Tibial artery (tissue), 4 donors: Measurements from ENCODE around the gene RELA.
A peak's percentile ranks its signal among the peaks of the same experiment; 100 is the strongest.

Experiments used
- DNase-seq, 2 donors: peaks; one replicate each; pipeline ENCODE4 v3.0.0-alpha.2; 2019
- H3K27ac ChIP-seq, 2 donors: fragments of 200-600 bp; sonication (generic) in 1 of 2; 1 replicate in 1 of 2; 2 replicates in 1 of 2; pipeline ENCODE4 v1.5.1; 2018 to 2019; ENCODE audit warnings: mild to moderate bottlenecking in 1 of 2
- H3K27me3 ChIP-seq, 2 donors: fragments of 200-600 bp; sonication (generic) in 1 of 2; one replicate each; pipeline versions ENCODE4 v1.5.1 to v1.6.0; 2016 to 2019
- H3K36me3 ChIP-seq, 3 donors: fragments of 200-600 bp; sonication (generic) in 2 of 3; one replicate each; pipeline ENCODE4 v1.5.1; 2016 to 2019; ENCODE audit warnings: mild to moderate bottlenecking in 2 of 3
- H3K4me1 ChIP-seq, 4 donors: fragments of 200-600 bp; sonication (generic) in 2 of 4; 1 replicate in 3 of 4; 2 replicates in 1 of 4; pipeline ENCODE4 v1.5.1; 2016 to 2019
- H3K4me3 ChIP-seq, 2 donors: fragments of 200-600 bp; sonication (generic) in 1 of 2; 1 replicate in 1 of 2; 2 replicates in 1 of 2; pipeline ENCODE4 v1.5.1; 2018 to 2019; ENCODE audit warnings: mild to moderate bottlenecking in 2 of 2
- H3K9me3 ChIP-seq, 3 donors: fragments of 200-600 bp; sonication (generic) in 1 of 3; one replicate each; pipeline ENCODE4 v1.5.1; 2016 to 2019
- CTCF ChIP-seq, 2 experiments: fragments of 200-600 bp in 1 of 2; fragments of 450-650 bp in 1 of 2; IDR thresholded peaks; one replicate each; pipeline ENCODE4 v1.5.1; 2017 to 2019; ENCODE audit warnings: antibody characterized with exemption in 2 of 2, mild to moderate bottlenecking in 1 of 2, moderate library complexity in 1 of 2
- intact Hi-C: fragments of 100-400 bp; cut with DNase I; formaldehyde crosslinking; loops from one replicate; pipeline ENCODE4 v1.15.0; 2023; ENCODE audit warnings: low total_unique reads

RELA gene

GRCh38 chr11:65615229-65615949, 47.3 kb downstream of the RELA start, which contains the start of gene PCNX3:
PCNX3 (plus strand) TSS chr11:65615776; CDS start chr11:65616312, 536 bp downstream.
- peaks cover 26 to 65% (median 33%) of the 10 kb centered on the region in 3 donors for H3K36me3 ChIP-seq
- no peaks in the 10 kb centered on the region for H3K9me3 ChIP-seq
- intact Hi-C loops, result loop anchor here (5.0 kb wide), 2 partner anchors 47 to 202 kb away; partner anchors contain the start of gene RELA
- H3K27me3 ChIP-seq, result no peaks in the 10 kb centered on the region
- no peak for TF ChIP-seq CTCF (IDR thresholded peaks at IDR 0.05)
- peak; percentile 100 for DNase-seq
- H3K27ac ChIP-seq, result peak within 1 kb of the TSS; percentile 88 to 96
- H3K4me1 ChIP-seq, result peaks cover 0 to 59% (median 49%) of the 10 kb centered on the region in 4 donors
- peak within 1 kb of the TSS; percentile 98 for H3K4me3 ChIP-seq

DNA sequence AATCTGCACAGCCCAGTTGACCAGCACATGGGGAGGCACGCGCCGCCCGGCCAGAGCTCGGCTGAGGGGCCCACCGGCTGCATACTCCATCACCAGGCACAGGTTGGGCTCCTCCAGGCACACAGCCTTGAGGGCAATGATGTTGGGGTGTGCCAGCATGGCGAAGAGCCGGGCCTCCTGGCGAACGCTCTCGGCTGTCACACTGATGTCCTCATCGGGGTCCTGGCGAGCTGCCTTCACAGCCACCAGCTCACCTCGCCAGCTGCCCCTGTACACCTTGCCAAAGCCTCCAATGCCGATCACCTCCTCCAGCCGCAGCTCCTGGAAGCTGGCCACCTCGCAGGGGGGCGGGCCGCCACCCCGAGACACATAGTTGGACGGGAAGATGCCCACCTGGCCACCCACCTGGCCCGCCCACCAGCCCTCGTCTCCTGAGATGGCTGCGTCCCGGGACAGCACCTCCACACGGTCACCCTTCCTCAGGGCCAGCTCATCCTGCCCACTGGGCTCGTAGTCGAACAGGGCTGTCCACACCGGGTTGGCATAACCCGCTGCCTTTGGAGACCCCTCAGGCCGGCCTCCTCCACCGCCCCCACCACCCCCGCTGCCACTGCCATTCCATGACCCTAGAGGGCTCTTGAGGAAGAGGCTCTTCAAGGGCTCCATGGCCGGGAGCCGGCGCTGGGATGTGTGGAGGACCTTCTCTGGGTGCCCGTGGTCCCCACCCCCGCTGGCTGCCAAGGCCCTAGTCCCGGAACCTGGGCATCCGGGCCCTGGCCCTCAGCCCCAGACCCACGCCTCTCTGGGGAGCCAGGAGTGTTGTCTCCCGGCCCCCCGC, 49.4 kb downstream of the RELA start:
- intact Hi-C loops, result loop anchor here (5.0 kb wide), 1 partner anchor 86 kb away; the partner anchor contains the start of gene SCYL1
- Histone ChIP-seq H3K36me3 (peaks cover 6 to 65% (median 15%) of the 10 kb centered on the region in 3 donors), H3K4me3 (peak overlapping the region; percentile 78 to 83), H3K27me3 (no peaks in the 10 kb centered on the region), H3K27ac (peak overlapping the region; percentile 87 to 96), H3K9me3 (no peaks in the 10 kb centered on the region), H3K4me1 (peaks cover 0 to 67% (median 59%) of the 10 kb centered on the region in 4 donors)
- DNase-seq, result peak in 1 of 2 donors; percentile 77
- no peak for TF ChIP-seq CTCF (IDR thresholded peaks at IDR 0.05)

DNA sequence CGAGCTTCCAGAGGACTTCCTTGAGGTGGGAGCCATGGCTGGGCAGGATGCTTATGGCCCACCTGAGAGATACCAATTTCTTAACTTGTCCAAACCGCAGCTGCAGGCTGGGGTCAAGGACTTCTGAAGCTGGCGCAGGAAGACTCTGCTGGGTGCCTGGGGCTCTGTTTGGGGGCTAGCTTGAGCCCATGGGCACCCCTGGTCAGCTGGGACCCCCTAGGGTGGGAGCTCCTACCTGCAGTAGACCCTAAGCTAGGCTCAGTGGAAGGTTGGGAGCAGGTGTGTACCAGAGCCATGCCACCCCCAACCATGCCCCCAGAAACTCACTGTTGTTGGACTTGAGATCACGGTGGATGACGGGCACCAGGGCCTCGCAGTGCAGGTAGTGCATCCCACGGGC, 50.0 kb downstream of the RELA start:
- H3K36me3 ChIP-seq, result peaks cover under 1 to 65% (median 14%) of the 10 kb centered on the region in 3 donors
- peak in 1 of 2 donors; percentile 70 for DNase-seq
- H3K9me3 ChIP-seq, result no peaks in the 10 kb centered on the region
- H3K4me1 ChIP-seq, result peaks cover 0 to 71% (median 62%) of the 10 kb centered on the region in 4 donors
- H3K27ac ChIP-seq, result peak overlapping the region; percentile 87 to 96
- peak overlapping the region; percentile 78 to 83 for H3K4me3 ChIP-seq
- intact Hi-C loops, result loop anchor here (5.0 kb wide), 1 partner anchor 85 kb away; the partner anchor contains the start of gene SCYL1
- no peaks in the 10 kb centered on the region for H3K27me3 ChIP-seq
- TF ChIP-seq CTCF (IDR thresholded peaks at IDR 0.05), result no peak

DNA sequence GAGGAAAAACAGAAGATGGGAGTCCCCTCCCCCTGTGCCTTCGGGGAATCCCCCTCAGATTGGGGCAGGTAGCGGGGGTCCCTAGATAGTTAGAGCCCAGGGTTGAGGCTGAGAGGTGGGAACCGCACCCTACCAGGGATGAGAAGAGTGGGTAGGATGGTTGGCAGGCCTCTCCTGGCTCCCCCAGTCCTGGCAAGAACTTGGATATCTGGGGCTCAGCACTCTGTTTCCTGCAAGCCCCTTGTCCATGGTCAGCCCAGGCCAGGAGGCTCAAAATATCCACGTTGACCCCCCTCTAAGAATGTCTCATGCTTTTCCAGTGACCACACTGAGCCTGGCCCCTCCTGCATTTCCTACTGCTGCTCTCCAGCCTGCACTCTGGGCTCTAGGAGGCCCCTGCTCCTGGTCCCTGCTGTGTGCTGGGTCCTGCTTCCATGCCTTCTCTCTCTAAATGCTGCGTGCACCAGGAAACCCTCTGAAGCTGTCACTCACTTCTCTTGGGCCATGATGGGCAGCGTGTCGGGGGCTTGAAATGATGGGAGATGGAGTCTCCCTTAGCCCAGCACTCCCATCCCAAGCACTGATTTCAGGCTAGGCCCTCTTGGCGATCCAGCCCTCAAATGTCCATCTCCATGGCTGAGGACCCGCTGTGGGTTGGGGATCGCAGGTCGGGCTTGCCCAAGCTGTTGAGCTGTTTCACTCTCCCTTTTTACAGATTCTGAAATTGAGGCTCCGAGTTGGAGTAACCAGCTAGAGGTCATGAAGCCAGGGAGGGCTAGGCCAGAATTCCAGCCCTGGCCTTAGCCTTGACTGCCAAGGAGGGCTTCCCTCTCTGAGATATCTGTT, 50.7 kb downstream of the RELA start:
- H3K27ac ChIP-seq, result peak overlapping the region; percentile 87 to 96
- no peaks in the 10 kb centered on the region for H3K9me3 ChIP-seq
- intact Hi-C loops, result loop anchor here (5.0 kb wide), 1 partner anchor 85 kb away; the partner anchor contains the start of gene SCYL1
- H3K36me3 ChIP-seq, result peaks cover 0 to 65% (median 8%) of the 10 kb centered on the region in 3 donors
- peak in 1 of 2 donors; percentile 65 for DNase-seq
- peaks cover 0 to 70% (median 60%) of the 10 kb centered on the region in 4 donors for H3K4me1 ChIP-seq
- H3K4me3 ChIP-seq, result peak overlapping the region; percentile 78 to 83
- no peak for TF ChIP-seq CTCF (IDR thresholded peaks at IDR 0.05)
- H3K27me3 ChIP-seq, result no peaks in the 10 kb centered on the region
